ENCODE measurements around the gene DESI1.
"Not testable (repeated sequence)": the region's sequence is repeated elsewhere in the genome, so short reads cannot be mapped to it uniquely, and the experiment has no call there.

Gene DESI1

DNA sequence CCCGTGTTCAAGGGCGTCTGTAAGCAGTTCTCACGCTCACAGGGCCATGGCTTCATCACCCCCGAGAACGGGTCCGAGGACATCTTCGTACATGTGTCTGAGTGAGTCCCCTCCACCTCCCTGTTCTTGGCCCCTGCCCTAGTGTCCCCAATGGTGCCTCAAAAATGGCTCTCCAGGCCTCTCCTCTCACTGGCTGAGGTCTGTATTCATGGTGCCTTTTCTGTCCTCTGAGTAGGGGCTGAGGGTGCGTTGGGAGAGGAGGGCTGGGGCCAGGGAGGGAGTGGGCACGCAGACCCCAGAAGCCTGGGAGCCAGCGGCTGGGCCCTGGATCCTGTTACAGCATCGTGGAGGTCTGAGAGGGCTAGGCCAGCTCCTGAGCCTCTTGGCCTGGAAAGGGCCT, 47.2 kb downstream of the DESI1 start:
- peaks cover 7% of the 10 kb centered on the region for H3K27me3 Mint-ChIP-seq
- no peaks in the 10 kb centered on the region for H3K9me3 Mint-ChIP-seq
- H3K36me3 Mint-ChIP-seq (ENCODE audit: low read depth) = peaks cover 42% of the 10 kb centered on the region
- no peaks in the 10 kb centered on the region for H3K4me1 Mint-ChIP-seq (ENCODE audit: low read depth)
- no peak overlapping the region for H3K4me3 Mint-ChIP-seq
- intact Hi-C loops (cut with micrococcal nuclease) = no loop called here
- H3K27ac Mint-ChIP-seq = no peak overlapping the region

DNA sequence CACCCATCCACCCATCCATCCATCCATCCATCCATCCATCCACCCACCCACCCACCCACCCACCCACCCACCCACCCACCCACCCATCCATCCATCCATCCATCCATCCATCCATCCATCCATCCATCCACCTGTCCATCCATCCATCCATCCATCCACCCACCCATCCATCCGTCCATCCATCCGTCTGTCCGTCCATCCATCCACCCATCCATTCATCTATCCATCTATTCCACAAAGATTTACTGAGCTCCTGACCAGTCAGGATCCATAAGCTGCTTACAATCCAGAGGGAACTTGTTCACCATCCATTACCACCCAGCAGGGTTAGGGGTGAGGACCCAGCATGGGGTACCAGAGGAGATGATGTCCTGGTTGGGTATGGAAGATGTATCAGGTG, 48.5 kb downstream of the DESI1 start:
- H3K4me3 Mint-ChIP-seq; H3K4me1 Mint-ChIP-seq (ENCODE audit: low read depth); H3K9me3 Mint-ChIP-seq; H3K27ac Mint-ChIP-seq; intact Hi-C loops (cut with micrococcal nuclease): not testable (repeated sequence)
- Mint-ChIP-seq H3K36me3 (ENCODE audit: low read depth) (peaks cover 28% of the 10 kb centered on the region), H3K27me3 (peaks cover 11% of the 10 kb centered on the region)

GRCh38 chr22:41571786-41572185, 49.1 kb downstream of the DESI1 start:
- Mint-ChIP-seq H3K36me3 (ENCODE audit: low read depth) (peaks cover 23% of the 10 kb centered on the region), H3K27ac (no peak overlapping the region), H3K27me3 (peaks cover 12% of the 10 kb centered on the region), H3K4me3 (no peak overlapping the region), H3K9me3 (no peaks in the 10 kb centered on the region), H3K4me1 (ENCODE audit: low read depth) (no peaks in the 10 kb centered on the region)
- intact Hi-C loops (cut with micrococcal nuclease) = no loop called here

GRCh38 chr22:41570221-41570620, 50.6 kb downstream of the DESI1 start:
- no peak overlapping the region for H3K4me3 Mint-ChIP-seq
- intact Hi-C loops (cut with micrococcal nuclease) = no loop called here
- H3K27ac Mint-ChIP-seq = no peak overlapping the region
- peaks cover 17% of the 10 kb centered on the region for H3K27me3 Mint-ChIP-seq
- H3K4me1 Mint-ChIP-seq (ENCODE audit: low read depth) = no peaks in the 10 kb centered on the region
- no peaks in the 10 kb centered on the region for H3K9me3 Mint-ChIP-seq
- H3K36me3 Mint-ChIP-seq (ENCODE audit: low read depth) = peaks cover 8% of the 10 kb centered on the region

- no peak overlapping the region for H3K27ac Mint-ChIP-seq
- no peaks in the 10 kb centered on the region for H3K36me3 Mint-ChIP-seq (ENCODE audit: low read depth)
- H3K27me3 Mint-ChIP-seq = peaks cover 22% of the 10 kb centered on the region
- H3K4me1 Mint-ChIP-seq (ENCODE audit: low read depth) = no peaks in the 10 kb centered on the region
- H3K4me3 Mint-ChIP-seq = no peak overlapping the region
- intact Hi-C loops (cut with micrococcal nuclease) = no loop called here
- no peaks in the 10 kb centered on the region for H3K9me3 Mint-ChIP-seq
Measured at GRCh38 chr22:41568811-41569210, 52.0 kb downstream of the DESI1 start.

DNA sequence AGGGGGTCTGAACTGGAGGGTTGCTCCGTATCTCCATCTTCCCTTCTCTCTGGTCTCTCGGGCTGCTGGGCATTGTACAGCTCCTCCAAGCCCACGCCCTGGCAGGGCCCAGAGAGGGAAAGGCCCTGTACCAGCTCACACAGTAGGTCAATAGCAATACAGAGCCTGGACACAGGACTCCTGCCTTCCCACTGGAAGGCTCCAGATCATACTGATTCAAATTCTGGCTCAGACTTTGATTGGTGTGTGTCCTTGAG, 53.4 kb downstream of the DESI1 start:
- Mint-ChIP-seq H3K9me3 (no peaks in the 10 kb centered on the region), H3K4me1 (ENCODE audit: low read depth) (no peaks in the 10 kb centered on the region), H3K27ac (no peak overlapping the region), H3K36me3 (ENCODE audit: low read depth) (no peaks in the 10 kb centered on the region), H3K27me3 (peaks cover 32% of the 10 kb centered on the region), H3K4me3 (no peak overlapping the region)
- intact Hi-C loops (cut with micrococcal nuclease) = no loop called here

DNA sequence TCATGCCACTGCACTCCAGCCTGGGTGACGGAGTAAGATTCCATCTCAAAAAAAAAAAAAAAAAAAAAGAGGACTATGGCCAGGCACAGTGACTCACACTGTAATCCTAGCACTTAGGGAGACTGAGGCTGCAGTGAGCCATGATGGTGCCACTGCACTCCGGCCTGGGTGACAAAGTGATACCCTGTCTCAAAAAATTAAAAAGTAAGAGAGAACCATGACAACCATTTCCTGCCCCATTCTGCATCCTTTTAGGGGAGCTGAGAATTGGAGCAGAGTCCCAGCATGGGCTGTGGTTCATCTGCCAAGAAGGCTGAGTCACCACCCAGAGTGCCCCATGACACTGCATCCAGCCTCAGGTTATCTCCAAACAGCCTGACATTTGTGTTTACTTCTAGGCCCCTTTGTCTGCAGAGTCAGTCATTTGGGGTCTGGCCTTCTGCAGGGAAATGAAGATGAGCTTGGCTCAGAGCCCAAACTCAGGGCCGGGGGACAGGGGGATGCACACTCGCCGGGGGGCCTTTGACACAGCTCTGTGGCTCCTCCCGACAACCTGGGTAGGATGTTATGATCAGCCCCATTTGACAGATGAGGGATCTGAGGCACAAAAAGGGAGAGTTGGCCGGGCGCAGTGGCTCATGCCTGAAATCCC, 55.3 kb downstream of the DESI1 start:
- Mint-ChIP-seq H3K4me3 (no peak overlapping the region), H3K27me3 (peaks cover 50% of the 10 kb centered on the region), H3K36me3 (ENCODE audit: low read depth) (no peaks in the 10 kb centered on the region), H3K27ac (no peak overlapping the region), H3K9me3 (no peaks in the 10 kb centered on the region), H3K4me1 (ENCODE audit: low read depth) (no peaks in the 10 kb centered on the region)
- intact Hi-C loops (cut with micrococcal nuclease) = no loop called here

DNA sequence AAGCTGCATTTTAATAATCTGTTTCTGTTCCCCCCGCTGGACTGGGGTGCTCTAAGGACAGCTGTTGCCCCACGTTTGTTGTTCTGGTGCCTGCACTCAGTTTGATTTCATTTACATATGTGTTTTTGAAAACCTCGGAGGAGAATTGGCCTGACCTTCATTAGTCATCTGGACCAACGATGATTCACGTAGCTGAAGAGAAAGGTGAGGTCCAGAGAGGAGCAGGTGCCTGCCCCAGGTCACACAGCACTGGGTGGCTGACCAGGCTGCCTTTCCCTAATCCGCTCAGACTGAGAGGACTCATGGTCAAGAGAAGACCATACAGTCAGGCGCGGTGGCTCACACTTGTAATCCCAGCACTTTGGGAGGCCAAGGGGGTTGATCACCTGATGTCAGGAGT, 56.3 kb downstream of the DESI1 start:
- no peaks in the 10 kb centered on the region for H3K4me1 Mint-ChIP-seq (ENCODE audit: low read depth)
- H3K27me3 Mint-ChIP-seq = peaks cover 57% of the 10 kb centered on the region
- H3K36me3 Mint-ChIP-seq (ENCODE audit: low read depth) = no peaks in the 10 kb centered on the region
- no peaks in the 10 kb centered on the region for H3K9me3 Mint-ChIP-seq
- H3K27ac Mint-ChIP-seq = no peak overlapping the region
- intact Hi-C loops (cut with micrococcal nuclease) = no loop called here
- H3K4me3 Mint-ChIP-seq = no peak overlapping the region

- peaks cover 61% of the 10 kb centered on the region for H3K27me3 Mint-ChIP-seq
- H3K27ac Mint-ChIP-seq = no peak overlapping the region
- H3K36me3 Mint-ChIP-seq (ENCODE audit: low read depth) = no peaks in the 10 kb centered on the region
- H3K9me3 Mint-ChIP-seq = no peaks in the 10 kb centered on the region
- H3K4me1 Mint-ChIP-seq (ENCODE audit: low read depth) = no peaks in the 10 kb centered on the region
- intact Hi-C loops (cut with micrococcal nuclease) = no loop called here
- no peak overlapping the region for H3K4me3 Mint-ChIP-seq
Measured at GRCh38 chr22:41563051-41563711, 57.7 kb downstream of the DESI1 start.

DNA sequence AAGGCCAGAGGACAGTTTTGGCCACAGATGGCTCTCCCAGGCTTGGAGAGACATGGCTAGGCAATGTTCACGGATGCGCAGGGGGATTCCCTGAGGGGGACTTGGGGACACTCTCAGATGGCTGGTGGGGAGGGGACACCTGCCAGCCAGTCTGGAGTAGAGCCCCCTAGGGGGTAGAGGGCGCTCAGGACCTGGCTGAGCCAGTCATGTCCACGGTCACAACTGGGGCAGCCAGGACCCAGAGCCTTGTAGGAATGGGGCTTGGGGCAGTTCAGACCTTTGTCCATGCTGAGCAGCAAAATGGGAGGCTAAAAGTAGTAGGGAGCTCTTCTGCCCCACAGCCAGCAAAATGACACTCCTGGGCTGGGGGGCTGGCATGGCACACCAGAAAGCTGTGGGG, 58.4 kb downstream of the DESI1 start:
- H3K27me3 Mint-ChIP-seq = peaks cover 64% of the 10 kb centered on the region
- no peak overlapping the region for H3K27ac Mint-ChIP-seq
- no peak overlapping the region for H3K4me3 Mint-ChIP-seq
- no peaks in the 10 kb centered on the region for H3K9me3 Mint-ChIP-seq
- intact Hi-C loops (cut with micrococcal nuclease) = no loop called here
- no peaks in the 10 kb centered on the region for H3K36me3 Mint-ChIP-seq (ENCODE audit: low read depth)
- peaks cover 5% of the 10 kb centered on the region for H3K4me1 Mint-ChIP-seq (ENCODE audit: low read depth)

DNA sequence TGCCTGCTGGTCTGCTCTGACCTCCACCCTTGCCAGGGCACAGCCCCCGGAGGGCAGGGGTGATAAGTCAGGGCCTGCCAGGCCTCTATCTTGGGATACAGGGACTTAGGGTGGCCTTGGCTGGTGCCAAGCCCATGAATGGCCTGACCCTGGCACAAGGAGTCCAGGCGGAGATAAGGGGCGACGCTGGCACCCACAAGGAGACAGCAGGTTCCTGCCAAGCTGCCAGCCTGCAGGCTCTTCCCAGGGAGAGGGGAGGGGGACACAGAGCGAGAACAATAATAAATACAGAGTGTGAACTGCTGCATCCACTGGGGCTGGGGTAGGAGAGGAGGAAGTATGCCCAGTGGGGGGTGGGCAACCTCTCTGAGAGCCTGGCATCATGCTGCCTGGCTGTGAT, 59.1 kb downstream of the DESI1 start:
- Mint-ChIP-seq H3K27ac (no peak overlapping the region), H3K36me3 (ENCODE audit: low read depth) (no peaks in the 10 kb centered on the region), H3K4me3 (no peak overlapping the region), H3K27me3 (peaks cover 65% of the 10 kb centered on the region), H3K9me3 (no peaks in the 10 kb centered on the region), H3K4me1 (ENCODE audit: low read depth) (peaks cover 6% of the 10 kb centered on the region)
- intact Hi-C loops (cut with micrococcal nuclease) = no loop called here

- Mint-ChIP-seq H3K9me3 (no peaks in the 10 kb centered on the region), H3K4me3 (no peak overlapping the region), H3K4me1 (ENCODE audit: low read depth) (peaks cover 6% of the 10 kb centered on the region), H3K27ac (no peak overlapping the region), H3K27me3 (peaks cover 65% of the 10 kb centered on the region), H3K36me3 (ENCODE audit: low read depth) (no peaks in the 10 kb centered on the region)
- intact Hi-C loops (cut with micrococcal nuclease) = no loop called here
Measured at GRCh38 chr22:41561335-41561734, 59.5 kb downstream of the DESI1 start.

- intact Hi-C loops (cut with micrococcal nuclease) = no loop called here
- peaks cover 68% of the 10 kb centered on the region for H3K27me3 Mint-ChIP-seq
- no peaks in the 10 kb centered on the region for H3K36me3 Mint-ChIP-seq (ENCODE audit: low read depth)
- H3K4me1 Mint-ChIP-seq (ENCODE audit: low read depth) = peaks cover 6% of the 10 kb centered on the region
- H3K27ac Mint-ChIP-seq = no peak overlapping the region
- H3K9me3 Mint-ChIP-seq = no peaks in the 10 kb centered on the region
- no peak overlapping the region for H3K4me3 Mint-ChIP-seq
Measured at GRCh38 chr22:41560095-41560471, 60.8 kb downstream of the DESI1 start.

DNA sequence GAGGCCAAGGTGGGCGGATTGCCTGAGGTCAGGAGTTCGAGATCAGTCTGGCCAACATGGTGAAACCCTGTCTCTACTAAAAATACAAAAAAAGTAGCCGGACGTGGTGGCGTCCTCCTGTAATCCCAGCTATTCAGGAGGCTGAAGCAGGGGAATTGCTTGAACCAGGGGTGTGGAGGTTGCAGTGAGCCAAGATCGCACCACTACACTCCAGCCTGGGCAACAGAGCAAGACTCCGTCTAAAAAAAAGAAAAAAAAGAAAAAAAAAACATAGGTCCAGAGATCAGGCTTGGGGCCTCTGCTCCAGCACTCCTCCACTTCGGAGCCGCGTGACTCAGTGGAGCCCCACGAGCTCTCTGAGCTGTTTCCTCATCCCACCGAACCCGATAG, 62.6 kb downstream of the DESI1 start:
- H3K27me3 Mint-ChIP-seq = peaks cover 65% of the 10 kb centered on the region
- H3K27ac Mint-ChIP-seq; intact Hi-C loops (cut with micrococcal nuclease); H3K4me3 Mint-ChIP-seq; H3K9me3 Mint-ChIP-seq; H3K36me3 Mint-ChIP-seq (ENCODE audit: low read depth); H3K4me1 Mint-ChIP-seq (ENCODE audit: low read depth): not testable (repeated sequence)

Measured in dendritic cell treated with granulocyte-macrophage colony-stimulating factor and Interleukin-4, amounts not matched to agents 40 ng/mL and 50 ng/mL, for 4 days (primary cell).